Epithelial cell of proximal tubule (primary cell): ENCODE results near the gene HDAC4. TPM values are rescaled to one million over a fixed set of nuclear protein-coding genes. Genes with fewer than 3 reads are reported as not detected.

Source experiments
- DNase-seq: peaks from one replicate; pipeline ENCODE4 v3.0.0-alpha.2; 2011; ENCODE audit warnings: low read depth
- H3K4me3 ChIP-seq: 2 replicates; pipeline ENCODE4 v1.5.1; 2011; ENCODE audit warnings: low read depth, mild to moderate bottlenecking, low read length
- CTCF ChIP-seq: conservative IDR thresholded peaks from 2 replicates; pipeline ENCODE4 v1.5.1; 2012; ENCODE audit warnings: low read depth, mild to moderate bottlenecking, low read length
- total RNA-seq: library from RNA; depleted of rRNA; stranded (reverse); fragments of >200 nt; gene quantifications from 2 replicates; pipeline ENCODE4 v1.2.3, GENCODE V29; 2015

The HDAC4 gene
- total RNA-seq, 1 donor from 2014 or later, result 23.2 TPM

GRCh38 chr2:239305771-239306170 lies 95.0 kb downstream of the HDAC4 start:
- no peak overlapping the region for H3K4me3 ChIP-seq
- no peak for DNase-seq
- TF ChIP-seq CTCF, result no peak

GRCh38 chr2:239305222-239305575 lies 95.6 kb downstream of the HDAC4 start:
- H3K4me3 ChIP-seq, result no peak overlapping the region
- TF ChIP-seq CTCF, result no peak

GRCh38 chr2:239304533-239305221 lies 96.1 kb downstream of the HDAC4 start:
- no peak for TF ChIP-seq CTCF
- no peak overlapping the region for H3K4me3 ChIP-seq
- no peak for DNase-seq

More at GRCh38 chr2:239305222-239305575, 95.6 kb downstream of the HDAC4 start:
- no peak for DNase-seq

GRCh38 chr2:239303711-239304532 lies 96.9 kb downstream of the HDAC4 start:
- H3K4me3 ChIP-seq, result no peak overlapping the region
- DNase-seq, result no peak
- TF ChIP-seq CTCF, result no peak

- H3K4me3 ChIP-seq, result no peak overlapping the region
- no peak for TF ChIP-seq CTCF
- no peak for DNase-seq
Observed at GRCh38 chr2:239302808-239303557, 97.8 kb downstream of the HDAC4 start.

GRCh38 chr2:239302083-239302807 lies 98.6 kb downstream of the HDAC4 start:
- DNase-seq, result no peak
- no peak for TF ChIP-seq CTCF
- H3K4me3 ChIP-seq, result no peak overlapping the region
